NCI-H1417 (cell line): Measurements from ENCODE around the gene B4GALT1.
"Not testable (repeated sequence)": the region's sequence is repeated elsewhere in the genome, so short reads cannot be mapped to it uniquely, and the experiment has no call there.

Experiments
- DNase-seq, 3 experiments: peaks; one replicate each; lab custom pipeline; 2025; lab: John Stamatoyannopoulos, UW

B4GALT1 gene

GRCh38 chr9:33184963-33185362 is 17.8 kb upstream of the B4GALT1 start:
- DNase-seq, result no peak

- no peak for DNase-seq
Measured at GRCh38 chr9:33182519-33182918, 15.4 kb upstream of the B4GALT1 start.

- no peak for DNase-seq
Measured at GRCh38 chr9:33180526-33181184, 13.5 kb upstream of the B4GALT1 start.

GRCh38 chr9:33178972-33179697 is 12.0 kb upstream of the B4GALT1 start:
- no peak for DNase-seq

GRCh38 chr9:33177639-33178038 is 10.5 kb upstream of the B4GALT1 start:
- DNase-seq, result no peak

GRCh38 chr9:33177086-33177485 is 9.9 kb upstream of the B4GALT1 start:
- DNase-seq, result no peak

- no peak for DNase-seq
Measured at GRCh38 chr9:33175649-33176325, 8.7 kb upstream of the B4GALT1 start.

GRCh38 chr9:33172256-33173238 is 5.4 kb upstream of the B4GALT1 start:
- no peak for DNase-seq

GRCh38 chr9:33170464-33171415 is 3.6 kb upstream of the B4GALT1 start:
- peak in 2 of 3 experiments; percentile 5 to 24 for DNase-seq

GRCh38 chr9:33168941-33169544 is 1.9 kb upstream of the B4GALT1 start:
- no peak for DNase-seq

GRCh38 chr9:33167972-33168461 is 881 bp upstream of the B4GALT1 start:
- no peak for DNase-seq

GRCh38 chr9:33166231-33167083 is 679 bp downstream of the B4GALT1 start:
- peak in 1 of 3 experiments; percentile 40 for DNase-seq

GRCh38 chr9:33165263-33166151 is 1.6 kb downstream of the B4GALT1 start:
- DNase-seq, result peak in 2 of 3 experiments; percentile 16 to 17

- not testable (repeated sequence) for DNase-seq
Measured at GRCh38 chr9:33164921-33165262, 2.2 kb downstream of the B4GALT1 start.

- DNase-seq, result no peak
Measured at GRCh38 chr9:33164138-33164809, 2.9 kb downstream of the B4GALT1 start.

GRCh38 chr9:33163433-33164137 is 3.6 kb downstream of the B4GALT1 start:
- peak in 1 of 3 experiments; percentile 25 for DNase-seq
